NCI-H146 treated with DMSO at 0.1 percent for 48 hours (cell line): ENCODE data around the gene PCSK5.
"Not testable (repeated sequence)": the region's sequence is repeated elsewhere in the genome, so short reads cannot be mapped to it uniquely, and the experiment has no call there.

ENCODE experiments used
- DNase-seq: peaks from one replicate; lab custom pipeline; 2025; ENCODE audit not compliant: unreplicated experiment; lab: John Stamatoyannopoulos, UW

PCSK5 gene

GRCh38 chr9:75889577-75889976 lies 896 bp upstream of the PCSK5 start:
- no peak for DNase-seq

GRCh38 chr9:75889977-75890471 lies 449 bp upstream of the PCSK5 start:
- DNase-seq: no peak

- DNase-seq: no peak
These were observed 836 bp downstream of the PCSK5 start for GRCh38 chr9:75891277-75891741.

GRCh38 chr9:75891771-75892215 lies 1.3 kb downstream of the PCSK5 start:
- no peak for DNase-seq

GRCh38 chr9:75892216-75892911 lies 1.9 kb downstream of the PCSK5 start:
- DNase-seq: no peak

- no peak for DNase-seq
These were observed 2.6 kb downstream of the PCSK5 start for GRCh38 chr9:75893106-75893505.

- DNase-seq: no peak
These were observed 4.1 kb downstream of the PCSK5 start for GRCh38 chr9:75894566-75894965.

GRCh38 chr9:75895112-75895511 lies 4.6 kb downstream of the PCSK5 start:
- no peak for DNase-seq

GRCh38 chr9:75896193-75896592 lies 5.7 kb downstream of the PCSK5 start:
- no peak for DNase-seq

- DNase-seq: not testable (repeated sequence)
These were observed 10.5 kb downstream of the PCSK5 start for GRCh38 chr9:75900893-75901524.

GRCh38 chr9:75903785-75904360 lies 13.4 kb downstream of the PCSK5 start:
- no peak for DNase-seq

GRCh38 chr9:75904364-75904763 lies 13.9 kb downstream of the PCSK5 start:
- no peak for DNase-seq

- no peak for DNase-seq
These were observed 16.1 kb downstream of the PCSK5 start for GRCh38 chr9:75906531-75906930.

GRCh38 chr9:75907329-75907728 lies 16.9 kb downstream of the PCSK5 start:
- DNase-seq: no peak

- DNase-seq: no peak
These were observed 17.4 kb downstream of the PCSK5 start for GRCh38 chr9:75907923-75908322.

GRCh38 chr9:75909776-75910175 lies 19.3 kb downstream of the PCSK5 start:
- DNase-seq: no peak

- no peak for DNase-seq
These were observed 20.3 kb downstream of the PCSK5 start for GRCh38 chr9:75910731-75911130.

- no peak for DNase-seq
These were observed 20.9 kb downstream of the PCSK5 start for GRCh38 chr9:75911390-75911789.

GRCh38 chr9:75912951-75913350 lies 22.5 kb downstream of the PCSK5 start:
- DNase-seq: no peak

GRCh38 chr9:75914002-75914401 lies 23.5 kb downstream of the PCSK5 start:
- no peak for DNase-seq

- no peak for DNase-seq
These were observed 24.5 kb downstream of the PCSK5 start for GRCh38 chr9:75914883-75915452.

- no peak for DNase-seq
These were observed 27.7 kb downstream of the PCSK5 start for GRCh38 chr9:75918154-75918553.
